VCaP (cell line): ENCODE measurements around the gene CELSR1.

Experiments
- H3K27ac ChIP-seq: fragments of 450-650 bp; 2 replicates; pipeline ENCODE4 v1.5.1; 2017
- CTCF ChIP-seq: fragments of 450-650 bp; conservative IDR thresholded peaks from 2 replicates; pipeline ENCODE4 v1.5.1; 2017; ENCODE audit warnings: mild to moderate bottlenecking, moderate library complexity

The CELSR1 gene

DNA sequence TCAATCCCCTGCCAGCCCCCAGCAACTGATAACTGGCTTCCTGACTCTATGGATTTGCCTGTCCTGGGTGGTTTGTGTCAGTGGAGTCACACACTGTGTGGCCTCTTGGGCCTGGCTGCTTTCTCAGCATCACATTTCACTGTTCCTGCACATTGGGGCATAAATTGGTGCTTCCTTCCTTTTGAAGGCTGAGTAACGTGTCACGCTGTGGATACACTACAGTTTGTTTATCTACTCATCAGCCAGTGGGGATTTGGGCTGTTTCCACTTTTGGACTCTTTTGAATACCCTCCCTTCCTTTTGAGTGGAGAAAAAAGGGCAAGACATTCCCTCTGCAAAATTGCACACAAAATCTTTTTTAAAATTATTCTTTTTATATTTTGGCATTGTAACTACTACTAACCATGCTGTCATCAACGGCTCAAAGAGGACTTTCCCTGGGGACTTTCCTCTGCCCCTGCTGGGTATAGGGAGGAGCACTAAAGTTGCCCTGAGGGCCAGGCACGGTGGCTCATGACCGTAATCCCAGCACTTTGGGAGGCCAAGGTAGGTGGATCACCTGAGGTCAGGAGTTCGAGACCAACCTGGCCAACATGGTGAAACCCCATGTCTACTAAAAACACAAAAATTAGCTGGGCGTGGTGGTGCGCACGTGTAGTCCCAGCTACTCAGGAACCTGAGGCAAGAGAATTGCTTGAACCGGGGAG lies 7.8 kb upstream of the CELSR1 start:
- TF ChIP-seq CTCF: no peak
- no peak overlapping the region for H3K27ac ChIP-seq

GRCh38 chr22:46542011-46542985 lies 4.9 kb upstream of the CELSR1 start:
- peak; percentile 90 for TF ChIP-seq CTCF
- peak overlapping the region; percentile 37; the same call in 1 of the 2 replicates for H3K27ac ChIP-seq

- peak overlapping the region; percentile 37; the same call in 1 of the 2 replicates for H3K27ac ChIP-seq
Measured at GRCh38 chr22:46541536-46541935, 4.1 kb upstream of the CELSR1 start.

GRCh38 chr22:46540874-46541273 lies 3.5 kb upstream of the CELSR1 start:
- no peak overlapping the region for H3K27ac ChIP-seq
- no peak for TF ChIP-seq CTCF

More at GRCh38 chr22:46541536-46541935, 4.1 kb upstream of the CELSR1 start:
- no peak for TF ChIP-seq CTCF

GRCh38 chr22:46539169-46539568 lies 1.7 kb upstream of the CELSR1 start:
- H3K27ac ChIP-seq: no peak overlapping the region
- no peak for TF ChIP-seq CTCF

GRCh38 chr22:46538814-46539160 lies 1.4 kb upstream of the CELSR1 start:
- no peak for TF ChIP-seq CTCF
- H3K27ac ChIP-seq: no peak overlapping the region
